K562 (cell line): ENCODE results near the gene EBNA1BP2. TPM values are rescaled to one million over a fixed set of nuclear protein-coding genes. Genes with fewer than 3 reads are reported as not detected.

Experiments used
- ARID4B ChIP-seq: sonication (generic); formaldehyde crosslinking; IDR thresholded peaks from 2 replicates; pipeline ENCODE4 v1.8.0; 2022; ENCODE audit warnings: mild to moderate bottlenecking, missing genetic modification reagents
- CAMTA2 ChIP-seq: fragments of 250-450 bp; sonication (Bioruptor Pico); conservative IDR thresholded peaks from 2 replicates; pipeline ENCODE4 v1.5.1; 2022
- CHD1 ChIP-seq: fragments of 200-600 bp; sonication (generic); IDR thresholded peaks from one replicate; pipeline ENCODE4 v1.6.1; 2012; ENCODE audit warnings: mild to moderate bottlenecking, moderate library complexity, low read length, inconsistent platforms
- COPS2 ChIP-seq: fragments of 450-650 bp; conservative IDR thresholded peaks from 2 replicates; pipeline ENCODE4 v1.6.1; 2016; ENCODE audit warnings: mild to moderate bottlenecking, moderate library complexity
- EGR1 ChIP-seq: fragments of 450-650 bp; conservative IDR thresholded peaks from 2 replicates; pipeline ENCODE4 v1.6.1; 2017; ENCODE audit warnings: mild to moderate bottlenecking
- ETS2 ChIP-seq: IDR thresholded peaks from 2 replicates; pipeline ENCODE4 v1.6.1; 2016; ENCODE audit warnings: borderline replicate concordance, missing genetic modification characterization, mild to moderate bottlenecking, moderate library complexity, missing compliant biosample characterization; ENCODE audit not compliant: poor library complexity, severe bottlenecking
- HDGF ChIP-seq: fragments of 450-650 bp; IDR thresholded peaks from 2 replicates; pipeline ENCODE4 v1.6.1; 2016
- LEF1 ChIP-seq: fragments of 450-650 bp; IDR thresholded peaks from 2 replicates; pipeline ENCODE4 v1.6.1; 2016; ENCODE audit warnings: mild to moderate bottlenecking
- MIER1 ChIP-seq: fragments of 450-650 bp; IDR thresholded peaks from 2 replicates; pipeline ENCODE4 v1.6.1; 2016; ENCODE audit warnings: antibody characterized with exemption, mild to moderate bottlenecking, low read depth
- NBN ChIP-seq: fragments of 450-650 bp; IDR thresholded peaks from 2 replicates; pipeline ENCODE4 v1.6.1; 2016; ENCODE audit warnings: low read depth, mild to moderate bottlenecking
- NUFIP1 ChIP-seq: fragments of 450-650 bp; IDR thresholded peaks from 2 replicates; pipeline ENCODE4 v1.6.1; 2018; ENCODE audit not compliant: partially characterized antibody
- PHB2 ChIP-seq: fragments of 450-650 bp; IDR thresholded peaks from 2 replicates; pipeline ENCODE4 v1.6.1; 2017; ENCODE audit warnings: low read depth
- SIN3A ChIP-seq, 2 experiments: fragments of 150-350 bp in 1 of 2; IDR thresholded peaks; 2 replicates each; pipeline ENCODE4 v1.6.1; 2011 to 2016; ENCODE audit warnings: borderline replicate concordance in 2 of 2, low read depth in 2 of 2, low read length in 2 of 2, mild to moderate bottlenecking in 2 of 2, moderate library complexity in 2 of 2; ENCODE audit not compliant: control insufficient read depth in 1 of 2
- SMARCC2 ChIP-seq: fragments of 450-650 bp; IDR thresholded peaks from 2 replicates; pipeline ENCODE4 v1.6.1; 2017; ENCODE audit warnings: antibody characterized with exemption, moderate library complexity, mild to moderate bottlenecking, low read depth
- SP1 ChIP-seq: sonication (generic); formaldehyde crosslinking; IDR thresholded peaks from 2 replicates; pipeline ENCODE4 v1.8.1; 2022; ENCODE audit warnings: mild to moderate bottlenecking, missing genetic modification reagents
- TOE1 ChIP-seq, 2 experiments: fragments of 450-650 bp in 1 of 2; sonication (generic) in 1 of 2; formaldehyde crosslinking in 1 of 2; IDR thresholded peaks; 2 replicates each; pipeline versions ENCODE4 v1.7.1 to v1.8.0; 2016 to 2022; ENCODE audit warnings: borderline replicate concordance in 2 of 2, mild to moderate bottlenecking in 2 of 2, antibody characterized with exemption in 1 of 2, inconsistent platforms in 1 of 2, low read depth in 1 of 2, missing genetic modification reagents in 1 of 2, moderate library complexity in 1 of 2
- ZBTB1 ChIP-seq: sonication (generic); formaldehyde crosslinking; IDR thresholded peaks from 2 replicates; pipeline ENCODE4 v1.8.1; 2023; ENCODE audit warnings: missing genetic modification reagents, low read depth, mild to moderate bottlenecking, borderline replicate concordance
- ZBTB49 ChIP-seq: sonication (generic); formaldehyde crosslinking; IDR thresholded peaks from 2 replicates; pipeline ENCODE4 v1.8.0; 2022; ENCODE audit warnings: missing genetic modification reagents, mild to moderate bottlenecking, borderline replicate concordance
- ZEB2 ChIP-seq: fragments of 450-650 bp; IDR thresholded peaks from 2 replicates; pipeline ENCODE4 v1.6.1; 2016
- ZFP36 ChIP-seq: fragments of 150-350 bp; IDR thresholded peaks from 2 replicates; pipeline ENCODE4 v1.6.1; 2018; ENCODE audit warnings: low read length, low read depth; ENCODE audit not compliant: partially characterized antibody
- ZKSCAN3 ChIP-seq: fragments of 250-450 bp; sonication (Bioruptor Pico); IDR thresholded peaks from 2 replicates; pipeline ENCODE4 v1.4.0; 2020
- ZNF347 ChIP-seq: fragments of 450-650 bp; formaldehyde crosslinking; IDR thresholded peaks from 2 replicates; pipeline ENCODE4 v1.4.0; 2020; ENCODE audit warnings: low read depth, mild to moderate bottlenecking, moderate library complexity
- ZNF586 ChIP-seq: fragments of 450-650 bp; formaldehyde crosslinking; conservative IDR thresholded peaks from 2 replicates; pipeline ENCODE4 v1.4.0; 2020; ENCODE audit warnings: mild to moderate bottlenecking, moderate library complexity
- ZNF76 ChIP-seq: fragments of 250-450 bp; sonication (Bioruptor Pico); IDR thresholded peaks from 2 replicates; pipeline ENCODE4 v1.4.0; 2020; ENCODE audit warnings: mild to moderate bottlenecking, moderate library complexity, borderline replicate concordance
- ZNF780A ChIP-seq: fragments of 250-450 bp; sonication (Bioruptor Pico); IDR thresholded peaks from 2 replicates; pipeline ENCODE4 v1.5.0; 2021; ENCODE audit warnings: mild to moderate bottlenecking
- polyA plus RNA-seq, 8 experiments: library from polyadenylated mRNA; depleted of rRNA in 4 of 8; stranded (reverse) in 5 of 8; unstranded in 3 of 8; fragments of >200 nt; fragmentation: Nextera tagmentation in 2 of 8; fragmentation: Illumina TruSeq in 1 of 8; extraction: Ambion mirVana in 2 of 8; extraction: Trizol in 1 of 8; gene quantifications; 2 replicates each; pipeline versions ENCODE4 v1.2.1 to v1.2.3, GENCODE V29; 2011 to 2014; ENCODE audit warnings: inconsistent platforms in 1 of 8, missing spikeins in 1 of 8
- total RNA-seq, 7 experiments: library from RNA; depleted of rRNA in 6 of 7; stranded (reverse); fragments of >200 nt in 6 of 7; fragmentation: Illumina TruSeq in 2 of 7; extraction: Trizol in 2 of 7; gene quantifications; 2 replicates each; pipeline versions ENCODE4 v1.2.1 to v1.2.3, GENCODE V29; 2011 to 2021; ENCODE audit warnings: low replicate concordance in 1 of 7

Gene EBNA1BP2
- total and polyA plus RNA-seq, 9 of the 15 experiments (the other 6 are each of a cell fraction or from before 2014, with no cell fraction given) = 95.2 to 349 (median 249) TPM

- TF ChIP-seq ARID4B (CRISPR knock-in tag) = no peak
- TF ChIP-seq ZEB2 = peak; percentile 67
- no peak for TF ChIP-seq ZNF76 (CRISPR knock-in tag)
- TF ChIP-seq ZBTB1 = no peak
- TF ChIP-seq LEF1 = peak; percentile 55; the same call in 1 of the 2 replicates
- no peak for TF ChIP-seq EGR1
- TF ChIP-seq ZFP36 = peak; percentile 15
- no peak for TF ChIP-seq ZNF780A
- TF ChIP-seq PHB2 = no peak
- no peak for TF ChIP-seq SMARCC2
- TF ChIP-seq COPS2 = no peak
- no peak for TF ChIP-seq ZNF347
- TF ChIP-seq MIER1 = no peak; the same call in 1 of the 2 replicates
- TF ChIP-seq ETS2 (tag) = no peak
- TF ChIP-seq ZBTB49 = no peak
- TF ChIP-seq NBN = no peak
- no peak for TF ChIP-seq CHD1
- TF ChIP-seq CAMTA2 (CRISPR knock-in tag) = no peak
- peak; percentile 73 for TF ChIP-seq NUFIP1
- TF ChIP-seq SP1 (CRISPR knock-in tag) = peak; percentile 51; the same call in 1 of the 2 replicates
- TF ChIP-seq ZNF586 (CRISPR knock-in tag) = no peak
- TF ChIP-seq HDGF = no peak
- TF ChIP-seq ZKSCAN3 = no peak
- peak; percentile 92 for TF ChIP-seq TOE1 (IDR thresholded peaks at IDR 0.05; ENCODE audit: borderline replicate concordance)
- no peak for TF ChIP-seq TOE1 (CRISPR knock-in tag; IDR thresholded peaks at IDR 0.05; ENCODE audit: borderline replicate concordance, low read depth)
- TF ChIP-seq SIN3A (IDR thresholded peaks at IDR 0.05; ENCODE audit: borderline replicate concordance in 2 of 2, control insufficient read depth in 1 of 2, low read depth in 2 of 2, low read length in 2 of 2) = no peak
These were observed 28.6 kb downstream of the EBNA1BP2 start (continued) for GRCh38 chr1:43143441-43143888.
